ENCODE measurements around the gene MYZAP. TPM values are rescaled to one million over a fixed set of nuclear protein-coding genes. Genes with fewer than 3 reads are reported as not detected.

Gene MYZAP
- total and polyA plus RNA-seq, 4 donors, result 2.4 to 9.3 (median 2.9) TPM

DNA sequence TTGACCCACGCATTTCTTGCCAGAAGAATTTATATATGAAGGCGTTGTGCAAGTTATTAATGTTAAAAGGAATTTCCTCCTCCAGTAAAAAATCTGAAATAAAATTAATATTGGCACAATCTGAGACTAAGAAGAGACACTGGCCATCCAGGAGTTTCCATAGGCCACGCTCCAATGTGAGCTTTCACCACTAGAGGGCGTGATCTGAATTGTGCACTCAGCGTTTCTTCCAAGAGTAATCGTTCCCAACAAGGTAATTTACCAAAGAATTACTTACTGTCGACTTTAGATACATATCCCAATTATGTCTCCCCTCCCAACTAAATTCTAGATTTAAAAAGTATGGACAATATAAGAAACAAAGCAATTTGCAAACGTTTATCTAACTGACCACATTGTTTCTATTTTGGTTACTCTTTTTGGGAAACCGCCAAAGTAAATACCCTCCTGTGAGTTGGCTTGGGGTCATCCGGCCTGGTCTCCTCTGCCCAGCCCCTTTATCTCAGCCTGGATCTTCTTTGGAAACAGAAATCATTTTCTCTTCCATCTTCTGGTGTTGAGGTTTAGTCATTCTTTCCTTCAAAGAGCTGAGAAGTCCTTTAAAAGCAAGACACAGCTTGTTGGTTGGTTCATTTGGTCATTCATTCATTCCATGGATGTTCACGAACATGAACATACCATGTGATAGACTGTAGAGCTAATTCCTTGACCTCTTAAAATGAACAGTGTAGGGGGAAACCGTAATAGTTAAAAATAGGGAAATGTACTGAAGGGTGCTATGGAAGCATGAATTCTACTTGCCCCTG is 141.0 kb downstream of the MYZAP start:
- H3K9me3 ChIP-seq (ENCODE audit: control insufficient read depth, insufficient read depth, low read length), result peaks cover 3% of the 10 kb centered on the region
- WGBS (ENCODE audit: insufficient coverage), result 22% methylated on average over 5 of the region's 12 CpGs
- peak in 3 of 6 donors; percentile 12 to 73 (median 50) for DNase-seq (ENCODE audit: low read depth in 4 of 6, low spot score in 6 of 6)
- no peak overlapping the region for H3K27ac ChIP-seq (ENCODE audit: low read depth, low read length)
- no peak overlapping the region for H3K4me3 ChIP-seq (ENCODE audit: low read depth, low read length)
- H3K36me3 ChIP-seq (ENCODE audit: control insufficient read depth, insufficient read depth, low read length), result no peaks in the 10 kb centered on the region
- H3K27me3 ChIP-seq (ENCODE audit: control insufficient read depth, insufficient read depth, low read length), result no peaks in the 10 kb centered on the region
- H3K4me1 ChIP-seq (ENCODE audit: control insufficient read depth, insufficient read depth, low read length), result no peaks in the 10 kb centered on the region

DNA sequence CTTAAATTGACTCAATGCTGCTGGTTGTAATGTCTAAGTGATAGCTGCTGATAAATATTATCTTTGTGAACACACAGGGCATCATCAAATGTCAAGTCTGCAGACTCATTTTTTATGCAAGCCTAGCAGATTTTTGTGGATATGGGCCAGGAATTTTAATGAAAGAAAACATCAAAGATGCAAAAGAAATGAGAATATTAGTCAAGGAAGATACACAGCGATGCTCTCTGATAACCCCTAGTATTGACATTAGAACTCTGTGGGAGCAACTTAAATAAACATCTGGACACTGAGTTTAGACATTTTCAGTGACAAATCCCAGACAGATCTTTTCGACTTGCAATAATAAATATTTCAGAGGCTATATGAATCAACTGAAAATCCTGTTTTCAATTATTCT is 143.2 kb downstream of the MYZAP start:
- Histone ChIP-seq H3K9me3 (ENCODE audit: control insufficient read depth, insufficient read depth, low read length) (peaks cover 3% of the 10 kb centered on the region), H3K36me3 (ENCODE audit: control insufficient read depth, insufficient read depth, low read length) (no peaks in the 10 kb centered on the region), H3K27ac (ENCODE audit: low read depth, low read length) (no peak overlapping the region), H3K4me3 (ENCODE audit: low read depth, low read length) (no peak overlapping the region), H3K27me3 (ENCODE audit: control insufficient read depth, insufficient read depth, low read length) (peaks cover under 1% of the 10 kb centered on the region), H3K4me1 (ENCODE audit: control insufficient read depth, insufficient read depth, low read length) (no peaks in the 10 kb centered on the region)
- WGBS (ENCODE audit: insufficient coverage), result no CpG with 5 or more reads among the region's 2 CpGs
- DNase-seq (ENCODE audit: low read depth in 4 of 6, low spot score in 6 of 6), result no peak

Other genes starting within 250 kb of the MYZAP start
- gene CGNL1, start 215.4 kb upstream of the MYZAP start, total RNA-seq, result 10 to 100 TPM; 14.5 to 30.9 TPM
- 10 to 100 TPM; 17.3 to 20.8 TPM for gene CGNL1, start 215.4 kb upstream of the MYZAP start, polyA plus RNA-seq (ENCODE audit: insufficient read length in 2 of 2)
- 100 to 1,000 TPM; 110 to 199 TPM for gene POLR2M, start 114.8 kb downstream of the MYZAP start, total RNA-seq
- 10 to 100 TPM; 44.1 to 56.1 TPM for gene POLR2M, start 114.8 kb downstream of the MYZAP start, polyA plus RNA-seq (ENCODE audit: insufficient read length in 2 of 2)

Measured in spinal cord (tissue), 10 donors.